Keratinocyte (primary cell): ENCODE results near the gene OR10X1. TPM values are rescaled to one million over a fixed set of nuclear protein-coding genes. Genes with fewer than 3 reads are reported as not detected.

ENCODE experiments used
- DNase-seq: peaks from one replicate; pipeline ENCODE4 v3.0.0-alpha.2; 2011; ENCODE audit warnings: low read depth, missing footprints, low spot score
- FAIRE-seq: peaks from 2 replicates; lab custom pipeline; 2011; peaks lifted over from hg19 to GRCh38; lab: Jason Lieb, UNC
- H2AFZ ChIP-seq: 2 replicates; pipeline ENCODE4 v1.6.0; 2012; ENCODE audit warnings: low read length, control low read depth, inconsistent platforms; ENCODE audit not compliant: control insufficient read depth
- H3K27ac ChIP-seq: 2 replicates; pipeline ENCODE4 v1.5.1; 2011; ENCODE audit warnings: low read length; ENCODE audit not compliant: control insufficient read depth, insufficient read depth
- H3K27me3 ChIP-seq: 3 replicates; pipeline ENCODE4 v1.6.0; 2011; ENCODE audit warnings: low read length; ENCODE audit not compliant: control insufficient read depth, insufficient read depth; ENCODE audit errors: extremely low read depth
- H3K36me3 ChIP-seq, 2 experiments: 2 replicates in 1 of 2; 3 replicates in 1 of 2; pipeline ENCODE4 v1.5.1; 2011; ENCODE audit warnings: low read length in 2 of 2, mild to moderate bottlenecking in 1 of 2; ENCODE audit not compliant: control insufficient read depth in 2 of 2, insufficient read depth in 2 of 2; ENCODE audit errors: extremely low read depth in 1 of 2
- H3K4me1 ChIP-seq: 3 replicates; pipeline ENCODE4 v1.5.1; 2011; ENCODE audit warnings: low read length; ENCODE audit not compliant: control insufficient read depth, insufficient read depth; ENCODE audit errors: extremely low read depth
- H3K4me2 ChIP-seq: 3 replicates; pipeline ENCODE4 v1.6.0; 2011; ENCODE audit warnings: low read depth, low read length; ENCODE audit not compliant: control insufficient read depth, insufficient read depth; ENCODE audit errors: extremely low read depth
- H3K4me3 ChIP-seq, 3 experiments: fragments of 200-600 bp in 1 of 3; sonication (generic) in 1 of 3; 2 replicates in 2 of 3; 3 replicates in 1 of 3; pipeline ENCODE4 v1.5.1; 2011 to 2016; ENCODE audit warnings: low read length in 3 of 3, mild to moderate bottlenecking in 3 of 3, control low read depth in 2 of 3, inconsistent platforms in 1 of 3, low read depth in 1 of 3, mixed read lengths in 1 of 3, mixed run types in 1 of 3, moderate library complexity in 1 of 3; ENCODE audit not compliant: control insufficient read depth in 2 of 3, insufficient read depth in 2 of 3; ENCODE audit errors: extremely low read depth in 1 of 3
- H3K79me2 ChIP-seq: 2 replicates; pipeline ENCODE4 v1.6.0; 2012; ENCODE audit warnings: low read length; ENCODE audit not compliant: control insufficient read depth, insufficient read depth
- H3K9ac ChIP-seq: 3 replicates; pipeline ENCODE4 v1.6.0; 2011; ENCODE audit warnings: low read length; ENCODE audit not compliant: control insufficient read depth, insufficient read depth; ENCODE audit errors: extremely low read depth
- H3K9me1 ChIP-seq: 3 replicates; pipeline ENCODE4 v1.6.0; 2011; ENCODE audit warnings: low read length; ENCODE audit not compliant: control insufficient read depth, insufficient read depth; ENCODE audit errors: extremely low read depth
- H3K9me3 ChIP-seq: 2 replicates; pipeline ENCODE4 v1.5.1; 2012; ENCODE audit warnings: low read depth, low read length; ENCODE audit not compliant: control insufficient read depth
- H4K20me1 ChIP-seq: 3 replicates; pipeline ENCODE4 v1.6.0; 2011; ENCODE audit warnings: low read length; ENCODE audit not compliant: control insufficient read depth, insufficient read depth; ENCODE audit errors: extremely low read depth
- EZH2 ChIP-seq: IDR thresholded peaks from one replicate; pipeline ENCODE4 v1.6.1; 2012; ENCODE audit warnings: inconsistent platforms, mild to moderate bottlenecking, low read length, moderate library complexity
- dilution Hi-C: fragments of 300-500 bp; cut with MboI; formaldehyde crosslinking; loops from one replicate; pipeline ENCODE4 v1.7.0; 2020; ENCODE audit warnings: low sequenced_read_pairs; ENCODE audit not compliant: extremely low pct_ligation_motif_present
- polyA plus RNA-seq, 5 experiments: library from polyadenylated mRNA; depleted of rRNA in 3 of 5; stranded (reverse) in 3 of 5; stranded (forward) in 1 of 5; unstranded in 1 of 5; fragments of >200 nt; gene quantifications; 1 replicate in 1 of 5; 2 replicates in 3 of 5; 3 replicates in 1 of 5; pipeline versions ENCODE4 v1.2.1 to v1.2.3, GENCODE V29; 2011 to 2012; ENCODE audit warnings: missing spikeins in 2 of 5, low read depth in 1 of 5, low replicate concordance in 1 of 5
- TF ChIP-seq, protein P1 (sequence below), 3 experiments: IDR thresholded peaks in 1 of 3; conservative IDR thresholded peaks in 1 of 3; optimal IDR thresholded peaks in 1 of 3; 2 replicates in 2 of 3; 3 replicates in 1 of 3; pipeline versions ENCODE3 to v1.5.1; 2011; ENCODE audit warnings: low read length in 3 of 3, mild to moderate bottlenecking in 3 of 3, moderate library complexity in 2 of 3, control low read depth in 1 of 3, inconsistent platforms in 1 of 3; ENCODE audit not compliant: insufficient read depth in 2 of 3; ENCODE audit errors: extremely low read depth in 1 of 3

OR10X1 gene
- polyA plus RNA-seq, 1 donor (not counting 4 experiments of a cell fraction or from before 2014, with no cell fraction given), result not detected

GRCh38 chr1:158586942-158587341 is 7.2 kb upstream of the OR10X1 start:
- Histone ChIP-seq H3K27me3 (no peaks in the 10 kb centered on the region), H2AFZ (no peak overlapping the region), H3K9ac (no peak overlapping the region), H3K79me2 (no peaks in the 10 kb centered on the region), H3K4me3 (no peak overlapping the region), H3K36me3 (no peaks in the 10 kb centered on the region), H3K4me1 (no peaks in the 10 kb centered on the region), H3K9me1 (no peaks in the 10 kb centered on the region), H3K4me2 (no peak overlapping the region), H3K27ac (no peak overlapping the region), H3K9me3 (no peaks in the 10 kb centered on the region), H4K20me1 (no peaks in the 10 kb centered on the region)
- DNase-seq (no peak), FAIRE-seq (no peak)
- TF ChIP-seq EZH2, result no peak
- TF ChIP-seq, protein P1, sequence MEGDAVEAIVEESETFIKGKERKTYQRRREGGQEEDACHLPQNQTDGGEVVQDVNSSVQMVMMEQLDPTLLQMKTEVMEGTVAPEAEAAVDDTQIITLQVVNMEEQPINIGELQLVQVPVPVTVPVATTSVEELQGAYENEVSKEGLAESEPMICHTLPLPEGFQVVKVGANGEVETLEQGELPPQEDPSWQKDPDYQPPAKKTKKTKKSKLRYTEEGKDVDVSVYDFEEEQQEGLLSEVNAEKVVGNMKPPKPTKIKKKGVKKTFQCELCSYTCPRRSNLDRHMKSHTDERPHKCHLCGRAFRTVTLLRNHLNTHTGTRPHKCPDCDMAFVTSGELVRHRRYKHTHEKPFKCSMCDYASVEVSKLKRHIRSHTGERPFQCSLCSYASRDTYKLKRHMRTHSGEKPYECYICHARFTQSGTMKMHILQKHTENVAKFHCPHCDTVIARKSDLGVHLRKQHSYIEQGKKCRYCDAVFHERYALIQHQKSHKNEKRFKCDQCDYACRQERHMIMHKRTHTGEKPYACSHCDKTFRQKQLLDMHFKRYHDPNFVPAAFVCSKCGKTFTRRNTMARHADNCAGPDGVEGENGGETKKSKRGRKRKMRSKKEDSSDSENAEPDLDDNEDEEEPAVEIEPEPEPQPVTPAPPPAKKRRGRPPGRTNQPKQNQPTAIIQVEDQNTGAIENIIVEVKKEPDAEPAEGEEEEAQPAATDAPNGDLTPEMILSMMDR (optimal IDR thresholded peaks at IDR 0.05 in 1 of 3, IDR thresholded peaks at IDR 0.05 in 1 of 3, conservative IDR thresholded peaks at IDR 0.05 in 1 of 3; ENCODE audit: extremely low read depth in 1 of 3, insufficient read depth in 2 of 3, low read length in 3 of 3), result no peak
- dilution Hi-C loops, result no loop called here

GRCh38 chr1:158583962-158584361 is 4.3 kb upstream of the OR10X1 start:
- H3K27me3 ChIP-seq, result no peaks in the 10 kb centered on the region
- dilution Hi-C loops, result no loop called here
- TF ChIP-seq, protein P1 (optimal IDR thresholded peaks at IDR 0.05 in 1 of 3, IDR thresholded peaks at IDR 0.05 in 1 of 3, conservative IDR thresholded peaks at IDR 0.05 in 1 of 3; ENCODE audit: extremely low read depth in 1 of 3, insufficient read depth in 2 of 3, low read length in 3 of 3), result no peak
- no peak for TF ChIP-seq EZH2
- no peaks in the 10 kb centered on the region for H3K4me1 ChIP-seq
- no peak overlapping the region for H3K4me3 ChIP-seq
- no peak overlapping the region for H3K9ac ChIP-seq
- H3K4me2 ChIP-seq, result no peak overlapping the region
- no peaks in the 10 kb centered on the region for H3K9me1 ChIP-seq
- FAIRE-seq (no peak), DNase-seq (no peak)
- H4K20me1 ChIP-seq, result no peaks in the 10 kb centered on the region
- H3K36me3 ChIP-seq, result no peaks in the 10 kb centered on the region
- no peaks in the 10 kb centered on the region for H3K79me2 ChIP-seq
- H3K27ac ChIP-seq, result no peak overlapping the region
- H3K9me3 ChIP-seq, result no peaks in the 10 kb centered on the region
- no peak overlapping the region for H2AFZ ChIP-seq
